GM19452 (cell line): Measurements from ENCODE around the gene SSTR1.

Experiments used
- ATAC-seq: cut with Tn5 transposase; IDR thresholded peaks from one replicate; pipeline ENCODE4 v1.9.1; 2021; ENCODE audit not compliant: unreplicated experiment

The SSTR1 gene

DNA sequence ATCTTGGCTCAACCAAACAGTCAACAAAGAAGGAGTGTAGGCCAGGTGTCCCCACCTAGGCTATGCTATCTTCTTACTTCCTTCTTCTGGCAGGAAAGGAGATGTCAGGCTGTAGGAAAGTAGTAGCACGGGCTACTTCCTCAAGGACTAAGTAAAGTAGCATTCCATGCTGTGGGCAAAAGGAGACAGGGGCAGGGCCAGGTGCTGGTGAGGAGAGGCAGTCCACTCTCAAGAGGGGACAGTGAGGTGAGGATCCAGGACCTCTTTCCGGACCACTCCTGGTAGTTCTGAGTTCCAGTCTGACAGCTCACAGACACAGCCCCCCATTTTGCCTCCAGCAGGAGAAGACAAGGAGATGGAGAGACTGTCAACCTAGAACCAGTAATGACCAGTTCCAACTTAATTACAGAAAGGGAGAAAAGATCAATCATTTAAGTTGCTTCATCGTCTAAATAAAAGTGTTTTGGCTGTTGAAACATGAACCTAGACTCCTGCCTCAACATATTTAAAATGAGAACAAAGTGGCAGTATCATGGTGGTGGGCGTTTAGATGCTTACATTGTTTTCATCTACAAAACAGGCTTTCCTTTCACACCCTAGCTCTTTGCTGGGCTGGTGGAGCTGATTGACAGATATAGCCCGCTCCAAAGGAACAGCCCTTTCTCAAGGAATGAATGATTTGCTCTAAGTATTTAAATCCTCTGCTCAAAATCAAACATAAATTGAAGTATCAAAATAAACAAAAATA lies 5.1 kb upstream of the SSTR1 start:
- no peak for ATAC-seq

DNA sequence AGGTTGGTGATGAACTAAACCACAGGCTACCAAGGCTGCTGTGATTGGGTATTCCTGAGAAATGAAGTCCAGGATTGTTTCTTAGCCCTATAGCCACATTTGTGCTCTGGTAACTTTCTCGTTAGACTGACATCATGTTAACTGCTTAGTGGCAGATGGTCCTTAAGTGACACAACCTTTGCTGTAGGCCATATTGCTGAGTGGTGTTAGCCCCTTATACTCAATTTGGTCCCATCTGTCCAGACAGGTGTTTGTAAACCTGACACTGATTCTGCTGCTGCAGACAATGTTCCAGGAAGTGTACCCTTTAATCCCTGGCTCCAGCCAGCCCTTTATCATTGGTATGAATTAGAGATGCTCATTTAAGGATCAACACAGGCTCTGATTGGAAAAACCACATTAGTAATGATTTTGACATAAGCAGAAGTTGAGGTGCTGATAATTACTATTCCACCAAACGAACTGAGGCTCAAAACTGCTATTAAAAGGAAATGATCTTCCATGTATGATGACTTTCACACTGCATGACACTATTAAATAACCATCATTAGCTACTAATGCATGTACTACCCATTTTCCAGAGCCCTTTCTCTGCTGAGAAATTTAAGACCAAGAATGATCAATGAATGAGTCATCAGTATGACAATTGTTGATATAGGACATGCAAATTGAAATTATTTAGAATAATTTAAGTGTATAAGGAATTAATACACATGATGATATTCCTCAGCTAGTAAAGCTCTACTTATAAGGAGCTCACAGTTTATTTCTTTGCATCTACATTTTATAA lies 3.6 kb upstream of the SSTR1 start:
- ATAC-seq: no peak

DNA sequence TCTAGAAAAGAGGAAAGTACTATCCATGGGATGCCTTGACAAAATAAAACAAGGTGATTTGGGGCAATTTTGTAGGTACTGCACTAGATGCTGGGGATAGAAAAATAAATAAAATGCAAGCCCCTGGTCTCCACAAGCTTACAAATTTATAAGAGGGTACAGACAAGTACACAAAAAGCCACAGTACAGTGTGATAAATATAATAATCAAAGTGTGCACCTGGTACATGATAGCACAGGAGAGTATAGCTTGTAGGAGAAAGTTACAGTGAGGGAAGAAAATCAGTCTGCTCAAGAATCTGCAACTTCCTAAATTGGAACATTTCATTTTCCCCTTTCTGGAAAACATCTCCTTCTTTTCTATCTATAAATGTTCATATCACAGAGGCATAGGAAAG lies 3.0 kb upstream of the SSTR1 start:
- ATAC-seq: no peak

DNA sequence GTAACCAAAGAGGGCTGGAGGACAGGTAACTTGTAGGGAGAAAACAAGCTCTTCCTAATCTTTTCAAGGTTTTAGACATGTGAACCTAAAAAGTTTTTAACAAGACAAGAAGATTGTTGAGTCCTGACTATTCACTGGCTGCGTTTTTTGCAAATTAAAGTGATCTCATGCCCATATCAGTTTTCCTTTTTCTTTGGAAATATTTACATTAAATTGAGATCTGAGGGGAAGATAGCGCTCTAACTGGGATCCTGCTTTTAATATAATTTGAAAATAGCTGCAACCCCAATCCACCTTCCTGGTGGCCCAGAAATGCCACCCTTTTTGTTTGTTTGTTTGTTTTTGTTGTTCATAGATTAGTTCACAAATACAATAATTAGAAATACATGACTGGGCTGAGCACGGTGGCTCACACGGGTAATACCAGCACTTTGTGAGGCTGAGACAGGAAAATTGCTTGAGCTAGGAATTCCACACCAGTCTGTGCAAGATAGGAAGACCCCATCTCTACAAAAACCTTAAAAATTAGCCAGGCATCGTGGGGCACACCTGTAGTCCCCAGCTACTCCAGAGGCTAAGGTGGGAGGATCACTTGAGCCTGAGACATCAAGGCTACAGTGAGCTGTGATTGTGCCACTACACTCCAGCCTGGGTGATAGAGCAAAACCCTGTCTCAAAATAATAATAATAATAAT lies 2.4 kb upstream of the SSTR1 start:
- no peak for ATAC-seq

DNA sequence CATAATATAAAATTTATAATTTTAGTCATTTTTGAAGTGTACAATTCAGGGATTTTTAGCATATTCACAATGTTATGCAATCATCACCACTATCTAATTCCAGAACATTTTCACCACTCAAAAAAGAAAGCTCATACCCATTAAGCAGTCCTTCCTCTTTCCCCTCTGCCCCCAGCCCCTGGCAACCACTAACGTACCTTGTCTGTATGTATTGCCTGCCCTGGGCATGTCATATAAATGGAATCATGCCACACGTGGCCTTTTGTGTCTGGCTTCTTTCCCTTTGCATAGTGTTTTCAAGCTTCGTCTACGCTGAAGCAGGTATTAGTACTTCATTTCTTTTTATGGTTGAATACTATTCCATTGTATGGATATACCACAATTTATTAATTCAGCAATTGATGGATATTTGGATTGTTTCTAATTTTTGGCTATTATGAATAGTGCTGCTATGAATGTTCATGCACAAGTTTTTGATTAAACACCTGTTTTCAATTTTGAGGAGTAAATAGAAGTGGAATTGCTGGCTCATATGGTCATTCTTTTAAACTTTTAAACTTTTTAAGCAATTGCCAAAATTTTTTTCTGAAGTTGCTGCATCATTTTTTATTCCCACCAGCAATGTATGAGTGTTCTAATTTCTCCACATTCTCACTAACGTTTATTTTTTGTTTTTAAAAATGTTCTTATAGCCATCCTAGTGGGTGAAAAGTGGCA lies 1.6 kb upstream of the SSTR1 start:
- no peak for ATAC-seq

DNA sequence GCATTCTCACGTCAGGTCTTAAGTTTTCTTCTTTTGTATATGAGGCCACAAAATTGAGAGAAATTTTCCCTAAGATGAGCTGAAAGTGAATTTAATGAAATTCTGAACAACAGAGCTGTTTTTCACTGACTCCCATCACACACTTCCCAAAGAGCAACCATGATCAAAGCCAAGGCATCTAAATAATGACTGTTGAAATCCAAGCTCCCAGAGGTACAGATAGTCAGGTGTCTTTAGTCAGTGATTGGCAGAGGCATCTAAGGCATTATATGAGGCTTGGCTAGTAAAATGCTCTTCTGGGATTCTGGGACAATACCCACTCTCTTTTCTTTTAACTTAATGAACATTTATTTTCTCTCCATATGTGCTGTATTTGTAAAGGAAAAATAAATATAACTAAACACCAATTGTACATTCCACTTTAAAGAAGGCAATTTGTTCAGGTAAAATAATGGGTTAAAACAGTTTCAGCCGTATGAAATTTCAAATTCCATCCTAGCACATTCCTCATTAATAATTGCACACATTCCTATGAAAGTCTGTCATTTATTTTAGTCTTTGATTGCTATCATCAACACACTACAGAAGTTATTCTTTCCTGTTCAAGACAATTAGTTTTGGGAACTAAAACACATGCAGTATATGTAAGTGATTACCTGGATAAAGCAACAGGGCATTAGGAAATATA lies 871 bp upstream of the SSTR1 start:
- no peak for ATAC-seq

DNA sequence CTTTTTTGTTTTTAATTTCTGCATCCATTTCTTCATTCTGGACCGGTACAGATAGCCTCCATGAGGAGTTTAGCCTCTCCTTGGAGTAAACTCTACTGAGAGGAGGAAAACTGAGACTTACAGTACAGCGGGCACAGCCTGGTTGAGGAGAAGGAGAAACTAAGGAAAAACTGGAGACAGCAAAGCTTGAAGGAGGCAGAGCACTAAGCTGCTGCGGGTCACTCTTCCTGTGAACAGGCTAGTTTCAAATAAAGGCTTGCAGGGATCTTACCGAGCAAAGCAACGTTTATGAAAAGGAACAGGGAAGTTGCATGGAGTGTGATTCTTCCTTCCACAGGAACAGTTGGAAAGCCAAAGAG lies 348 bp upstream of the SSTR1 start:
- no peak for ATAC-seq

DNA sequence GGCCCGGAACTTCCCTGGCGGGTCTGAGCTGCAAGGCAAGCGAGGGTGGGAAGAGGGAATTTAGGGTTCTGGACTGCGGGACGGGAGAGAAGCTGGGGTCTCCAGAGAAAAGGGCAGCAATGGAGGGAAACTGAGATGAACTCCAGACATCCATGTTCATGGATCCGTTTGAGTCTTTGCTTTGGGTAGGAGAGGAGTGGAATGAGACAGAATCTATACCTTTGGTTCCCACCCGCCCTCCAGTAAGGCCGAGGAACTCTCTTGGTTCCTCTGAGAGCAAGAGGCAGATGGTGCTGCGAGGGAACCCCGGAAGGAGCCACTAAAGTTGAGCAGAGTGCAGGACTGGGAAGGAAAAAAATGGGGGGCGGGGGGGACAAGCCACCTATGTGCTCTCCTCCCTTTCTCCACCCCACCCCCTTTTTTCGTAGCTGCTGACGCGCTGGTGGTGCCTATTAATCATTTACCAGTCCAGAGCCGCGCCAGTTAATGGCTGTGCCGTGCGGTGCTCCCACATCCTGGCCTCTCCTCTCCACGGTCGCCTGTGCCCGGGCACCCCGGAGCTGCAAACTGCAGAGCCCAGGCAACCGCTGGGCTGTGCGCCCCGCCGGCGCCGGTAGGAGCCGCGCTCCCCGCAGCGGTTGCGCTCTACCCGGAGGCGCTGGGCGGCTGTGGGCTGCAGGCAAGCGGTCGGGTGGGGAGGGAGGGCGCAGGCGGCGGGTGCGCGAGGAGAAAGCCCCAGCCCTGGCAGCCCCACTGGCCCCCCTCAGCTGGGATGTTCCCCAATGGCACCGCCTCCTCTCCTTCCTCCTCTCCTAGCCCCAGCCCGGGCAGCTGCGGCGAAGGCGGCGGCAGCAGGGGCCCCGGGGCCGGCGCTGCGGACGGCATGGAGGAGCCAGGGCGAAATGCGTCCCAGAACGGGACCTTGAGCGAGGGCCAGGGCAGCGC lies 1.2 kb downstream of the SSTR1 start:
- no peak for ATAC-seq

DNA sequence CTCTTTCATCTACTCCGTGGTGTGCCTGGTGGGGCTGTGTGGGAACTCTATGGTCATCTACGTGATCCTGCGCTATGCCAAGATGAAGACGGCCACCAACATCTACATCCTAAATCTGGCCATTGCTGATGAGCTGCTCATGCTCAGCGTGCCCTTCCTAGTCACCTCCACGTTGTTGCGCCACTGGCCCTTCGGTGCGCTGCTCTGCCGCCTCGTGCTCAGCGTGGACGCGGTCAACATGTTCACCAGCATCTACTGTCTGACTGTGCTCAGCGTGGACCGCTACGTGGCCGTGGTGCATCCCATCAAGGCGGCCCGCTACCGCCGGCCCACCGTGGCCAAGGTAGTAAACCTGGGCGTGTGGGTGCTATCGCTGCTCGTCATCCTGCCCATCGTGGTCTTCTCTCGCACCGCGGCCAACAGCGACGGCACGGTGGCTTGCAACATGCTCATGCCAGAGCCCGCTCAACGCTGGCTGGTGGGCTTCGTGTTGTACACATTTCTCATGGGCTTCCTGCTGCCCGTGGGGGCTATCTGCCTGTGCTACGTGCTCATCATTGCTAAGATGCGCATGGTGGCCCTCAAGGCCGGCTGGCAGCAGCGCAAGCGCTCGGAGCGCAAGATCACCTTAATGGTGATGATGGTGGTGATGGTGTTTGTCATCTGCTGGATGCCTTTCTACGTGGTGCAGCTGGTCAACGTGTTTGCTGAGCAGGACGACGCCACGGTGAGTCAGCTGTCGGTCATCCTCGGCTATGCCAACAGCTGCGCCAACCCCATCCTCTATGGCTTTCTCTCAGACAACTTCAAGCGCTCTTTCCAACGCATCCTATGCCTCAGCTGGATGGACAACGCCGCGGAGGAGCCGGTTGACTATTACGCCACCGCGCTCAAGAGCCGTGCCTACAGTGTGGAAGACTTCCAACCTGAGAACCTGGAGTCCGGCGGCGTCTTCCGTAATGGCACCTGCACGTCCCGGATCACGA lies 2.2 kb downstream of the SSTR1 start:
- ATAC-seq: no peak

DNA sequence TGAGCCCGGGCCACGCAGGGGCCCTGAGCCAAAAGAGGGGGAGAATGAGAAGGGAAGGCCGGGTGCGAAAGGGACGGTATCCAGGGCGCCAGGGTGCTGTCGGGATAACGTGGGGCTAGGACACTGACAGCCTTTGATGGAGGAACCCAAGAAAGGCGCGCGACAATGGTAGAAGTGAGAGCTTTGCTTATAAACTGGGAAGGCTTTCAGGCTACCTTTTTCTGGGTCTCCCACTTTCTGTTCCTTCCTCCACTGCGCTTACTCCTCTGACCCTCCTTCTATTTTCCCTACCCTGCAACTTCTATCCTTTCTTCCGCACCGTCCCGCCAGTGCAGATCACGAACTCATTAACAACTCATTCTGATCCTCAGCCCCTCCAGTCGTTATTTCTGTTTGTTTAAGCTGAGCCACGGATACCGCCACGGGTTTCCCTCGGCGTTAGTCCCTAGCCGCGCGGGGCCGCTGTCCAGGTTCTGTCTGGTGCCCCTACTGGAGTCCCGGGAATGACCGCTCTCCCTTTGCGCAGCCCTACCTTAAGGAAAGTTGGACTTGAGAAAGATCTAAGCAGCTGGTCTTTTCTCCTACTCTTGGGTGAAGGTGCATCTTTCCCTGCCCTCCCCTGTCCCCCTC lies 3.0 kb downstream of the SSTR1 start:
- ATAC-seq: no peak

DNA sequence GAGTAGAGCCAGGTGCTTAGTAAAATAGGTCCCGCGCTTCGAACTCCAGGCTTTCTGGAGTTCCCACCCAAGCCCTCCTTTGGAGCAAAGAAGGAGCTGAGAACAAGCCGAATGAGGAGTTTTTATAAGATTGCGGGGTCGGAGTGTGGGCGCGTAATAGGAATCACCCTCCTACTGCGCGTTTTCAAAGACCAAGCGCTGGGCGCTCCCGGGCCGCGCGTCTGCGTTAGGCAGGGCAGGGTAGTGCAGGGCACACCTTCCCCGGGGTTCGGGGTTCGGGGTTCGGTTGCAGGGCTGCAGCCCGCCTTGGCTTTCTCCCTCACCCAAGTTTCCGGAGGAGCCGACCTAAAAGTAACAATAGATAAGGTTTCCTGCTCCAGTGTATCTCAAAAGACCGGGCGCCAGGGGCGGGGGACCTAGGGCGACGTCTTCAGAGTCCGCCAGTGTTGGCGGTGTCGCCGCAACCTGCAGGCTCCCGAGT lies 3.6 kb downstream of the SSTR1 start:
- no peak for ATAC-seq

DNA sequence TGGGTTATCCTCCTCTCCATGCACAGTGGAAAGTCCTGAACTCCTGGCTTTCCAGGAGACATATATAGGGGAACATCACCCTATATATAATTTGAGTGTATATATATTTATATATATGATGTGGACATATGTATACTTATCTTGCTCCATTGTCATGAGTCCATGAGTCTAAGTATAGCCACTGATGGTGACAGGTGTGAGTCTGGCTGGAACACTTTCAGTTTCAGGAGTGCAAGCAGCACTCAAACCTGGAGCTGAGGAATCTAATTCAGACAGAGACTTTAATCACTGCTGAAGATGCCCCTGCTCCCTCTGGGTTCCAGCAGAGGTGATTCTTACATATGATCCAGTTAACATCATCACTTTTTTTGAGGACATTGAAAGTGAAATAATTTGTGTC lies 4.4 kb downstream of the SSTR1 start:
- ATAC-seq: no peak

DNA sequence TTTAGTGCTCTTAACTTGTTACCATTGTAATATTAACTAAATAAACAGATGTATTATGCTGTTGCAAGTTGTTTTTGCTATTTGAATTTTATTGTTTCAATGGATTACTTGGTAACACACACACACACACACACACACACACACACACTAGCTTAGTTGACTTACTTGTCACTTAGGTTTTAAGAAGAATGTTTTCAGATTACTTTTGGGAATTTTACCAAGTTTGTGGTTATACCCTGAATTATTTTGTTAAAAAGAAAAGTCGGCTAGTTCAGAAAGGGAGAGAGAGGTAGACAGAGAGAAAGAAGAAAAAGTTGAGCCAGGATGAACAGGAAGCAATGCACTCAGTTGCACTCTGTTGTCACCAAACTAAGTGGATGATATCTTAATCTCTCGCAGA lies 5.3 kb downstream of the SSTR1 start:
- no peak for ATAC-seq

DNA sequence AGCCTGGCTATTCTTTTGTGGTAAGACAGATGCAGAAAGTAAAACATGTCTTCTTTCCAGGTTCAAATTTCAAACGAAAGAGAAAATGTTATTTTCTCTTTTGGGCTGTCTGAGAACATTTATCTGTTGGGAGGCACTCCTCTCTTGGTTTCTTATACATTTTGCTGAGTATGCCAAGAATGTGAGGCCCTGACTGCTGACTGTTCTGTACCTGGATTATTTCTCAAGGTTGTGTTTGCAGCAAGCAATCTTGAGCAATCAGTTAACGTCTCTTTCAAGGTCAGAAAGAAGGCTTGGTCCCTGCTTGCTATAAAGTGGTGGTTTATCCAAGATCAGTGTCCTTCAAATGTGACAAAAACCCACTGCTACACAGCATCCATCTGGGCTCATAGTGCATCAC lies 9.8 kb downstream of the SSTR1 start:
- no peak for ATAC-seq

DNA sequence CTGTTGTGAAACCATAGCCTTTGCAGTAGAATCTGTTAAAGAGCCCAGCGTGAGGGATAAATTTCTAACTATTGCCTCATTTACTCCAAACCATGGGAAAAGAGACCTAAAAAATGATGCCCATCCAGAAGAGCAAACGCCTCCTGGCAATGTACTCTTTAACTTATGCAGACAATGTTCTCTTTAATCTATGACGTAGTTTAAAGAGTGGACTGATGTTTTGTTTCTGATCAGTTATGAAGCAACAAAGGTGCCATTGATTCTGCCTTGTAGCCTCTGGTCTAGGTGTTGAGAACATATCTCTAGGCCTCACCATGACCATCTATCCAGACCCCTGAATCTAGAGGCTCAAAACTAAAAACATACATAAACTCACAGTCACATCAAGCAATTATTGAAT lies 13.4 kb downstream of the SSTR1 start:
- no peak for ATAC-seq

DNA sequence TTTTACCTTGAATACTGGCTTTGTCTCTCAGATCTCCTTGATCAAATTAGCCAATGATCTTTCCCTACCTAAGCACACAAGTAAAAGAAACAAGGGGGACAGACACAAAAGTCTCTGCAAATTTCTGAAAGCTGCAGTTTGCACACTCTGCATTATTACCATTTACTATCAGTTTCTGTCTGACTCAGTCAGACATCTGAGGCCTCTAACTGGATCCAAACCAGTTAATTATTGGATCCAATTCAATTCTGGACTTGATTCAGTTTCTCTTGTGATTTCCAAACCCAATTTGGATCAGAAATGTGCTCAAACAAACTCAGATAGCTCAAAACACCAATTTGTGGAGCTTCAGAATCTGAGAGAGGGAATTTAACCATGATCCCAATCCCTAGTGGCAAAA lies 16.6 kb downstream of the SSTR1 start:
- ATAC-seq: no peak

DNA sequence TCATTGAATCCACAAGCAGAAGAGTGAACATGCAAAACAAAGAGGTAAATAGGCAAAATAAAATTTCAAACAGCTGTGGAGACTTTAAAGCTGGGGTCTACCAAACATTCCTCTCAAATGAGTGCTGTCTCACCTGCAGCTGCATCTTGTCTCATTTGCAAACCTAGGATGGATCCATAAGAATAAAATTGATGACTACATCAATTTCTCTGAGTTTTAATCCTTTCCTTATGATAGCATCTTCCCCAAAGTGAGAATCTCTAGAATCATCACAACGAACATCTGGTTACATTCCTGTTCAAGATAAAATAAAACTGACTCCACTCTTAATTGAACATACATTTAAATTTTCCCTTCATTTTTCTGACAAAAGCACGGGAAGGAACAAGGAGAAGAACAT lies 18.2 kb downstream of the SSTR1 start:
- no peak for ATAC-seq

DNA sequence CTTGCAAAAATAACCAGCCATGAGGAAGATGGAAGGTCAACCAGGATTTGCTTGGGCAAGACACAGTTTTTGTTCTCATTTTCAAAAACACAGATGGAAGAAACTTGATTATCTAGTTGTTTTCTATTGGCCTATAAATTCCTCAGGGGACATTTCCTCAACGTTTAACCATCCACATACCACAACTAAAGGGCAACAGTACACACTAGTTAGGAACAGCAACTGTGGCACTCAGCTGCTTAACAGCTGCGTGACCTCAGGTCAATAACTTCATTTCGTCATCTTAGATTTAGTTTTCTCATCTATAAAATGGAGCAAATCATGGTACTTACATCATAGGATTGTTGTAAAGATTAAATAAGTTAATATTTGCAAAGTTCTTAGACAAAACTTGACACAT lies 18.7 kb downstream of the SSTR1 start:
- no peak for ATAC-seq
